IPS-NIHi7 (cell line): ENCODE data around the gene RCN1.
"Not testable (repeated sequence)": the region's sequence is repeated elsewhere in the genome, so short reads cannot be mapped to it uniquely, and the experiment has no call there.

Source experiments
- DNase-seq: peaks from one replicate; pipeline ENCODE4 v3.0.0; 2012; ENCODE audit warnings: mixed read lengths; ENCODE audit errors: extremely low spot score

RCN1 gene

GRCh38 chr11:32113200-32113919 is 22.5 kb downstream of the RCN1 start:
- no peak for DNase-seq

GRCh38 chr11:32113920-32114203 is 23.0 kb downstream of the RCN1 start:
- no peak for DNase-seq

- no peak for DNase-seq
Measured at GRCh38 chr11:32115446-32115845, 24.6 kb downstream of the RCN1 start.

GRCh38 chr11:32116668-32117067 is 25.8 kb downstream of the RCN1 start:
- no peak for DNase-seq

GRCh38 chr11:32118025-32118974 is 27.4 kb downstream of the RCN1 start:
- no peak for DNase-seq

GRCh38 chr11:32119139-32119538 is 28.3 kb downstream of the RCN1 start:
- not testable (repeated sequence) for DNase-seq

GRCh38 chr11:32121012-32121411 is 30.1 kb downstream of the RCN1 start:
- DNase-seq: no peak

GRCh38 chr11:32122200-32122599 is 31.3 kb downstream of the RCN1 start:
- no peak for DNase-seq

GRCh38 chr11:32131321-32131720 is 40.4 kb downstream of the RCN1 start:
- DNase-seq: no peak

- no peak for DNase-seq
Measured at GRCh38 chr11:32136657-32137056, 45.8 kb downstream of the RCN1 start.

GRCh38 chr11:32137263-32137662 is 46.4 kb downstream of the RCN1 start:
- no peak for DNase-seq

GRCh38 chr11:32137869-32138268 is 47.0 kb downstream of the RCN1 start:
- no peak for DNase-seq

GRCh38 chr11:32138902-32139301 is 48.0 kb downstream of the RCN1 start:
- DNase-seq: no peak

GRCh38 chr11:32139896-32140520 is 49.1 kb downstream of the RCN1 start:
- no peak for DNase-seq

GRCh38 chr11:32141745-32142546 is 51.1 kb downstream of the RCN1 start:
- no peak for DNase-seq

- no peak for DNase-seq
Measured at GRCh38 chr11:32143378-32143777, 52.5 kb downstream of the RCN1 start.

- DNase-seq: no peak
Measured at GRCh38 chr11:32145282-32145681, 54.4 kb downstream of the RCN1 start.

- no peak for DNase-seq
Measured at GRCh38 chr11:32148895-32149294, 58.0 kb downstream of the RCN1 start.

GRCh38 chr11:32149748-32150147 is 58.9 kb downstream of the RCN1 start:
- no peak for DNase-seq

- DNase-seq: no peak
Measured at GRCh38 chr11:32151027-32151426, 60.2 kb downstream of the RCN1 start.

GRCh38 chr11:32152216-32152615 is 61.3 kb downstream of the RCN1 start:
- DNase-seq: no peak

- DNase-seq: no peak
Measured at GRCh38 chr11:32152821-32153220, 61.9 kb downstream of the RCN1 start.
